Fibroblast of mammary gland (primary cell): ENCODE measurements around the gene AKAP10.
"Not testable (repeated sequence)": the region's sequence is repeated elsewhere in the genome, so short reads cannot be mapped to it uniquely, and the experiment has no call there.

Experiments used
- DNase-seq: peaks from one replicate; pipeline ENCODE4 v3.0.0-alpha.2; 2010; ENCODE audit warnings: low read depth
- H3K4me3 ChIP-seq: 2 replicates; pipeline ENCODE4 v1.5.1; 2011; ENCODE audit warnings: low read depth, mild to moderate bottlenecking, low read length, moderate library complexity; ENCODE audit not compliant: control insufficient read depth
- TF ChIP-seq, protein P1 (sequence below): conservative IDR thresholded peaks from 2 replicates; pipeline ENCODE4 v1.5.1; 2011; ENCODE audit warnings: low read depth, low read length, inconsistent platforms; ENCODE audit not compliant: control insufficient read depth, insufficient read depth

The AKAP10 gene, protein sequence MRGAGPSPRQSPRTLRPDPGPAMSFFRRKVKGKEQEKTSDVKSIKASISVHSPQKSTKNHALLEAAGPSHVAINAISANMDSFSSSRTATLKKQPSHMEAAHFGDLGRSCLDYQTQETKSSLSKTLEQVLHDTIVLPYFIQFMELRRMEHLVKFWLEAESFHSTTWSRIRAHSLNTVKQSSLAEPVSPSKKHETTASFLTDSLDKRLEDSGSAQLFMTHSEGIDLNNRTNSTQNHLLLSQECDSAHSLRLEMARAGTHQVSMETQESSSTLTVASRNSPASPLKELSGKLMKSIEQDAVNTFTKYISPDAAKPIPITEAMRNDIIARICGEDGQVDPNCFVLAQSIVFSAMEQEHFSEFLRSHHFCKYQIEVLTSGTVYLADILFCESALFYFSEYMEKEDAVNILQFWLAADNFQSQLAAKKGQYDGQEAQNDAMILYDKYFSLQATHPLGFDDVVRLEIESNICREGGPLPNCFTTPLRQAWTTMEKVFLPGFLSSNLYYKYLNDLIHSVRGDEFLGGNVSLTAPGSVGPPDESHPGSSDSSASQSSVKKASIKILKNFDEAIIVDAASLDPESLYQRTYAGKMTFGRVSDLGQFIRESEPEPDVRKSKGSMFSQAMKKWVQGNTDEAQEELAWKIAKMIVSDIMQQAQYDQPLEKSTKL

DNA sequence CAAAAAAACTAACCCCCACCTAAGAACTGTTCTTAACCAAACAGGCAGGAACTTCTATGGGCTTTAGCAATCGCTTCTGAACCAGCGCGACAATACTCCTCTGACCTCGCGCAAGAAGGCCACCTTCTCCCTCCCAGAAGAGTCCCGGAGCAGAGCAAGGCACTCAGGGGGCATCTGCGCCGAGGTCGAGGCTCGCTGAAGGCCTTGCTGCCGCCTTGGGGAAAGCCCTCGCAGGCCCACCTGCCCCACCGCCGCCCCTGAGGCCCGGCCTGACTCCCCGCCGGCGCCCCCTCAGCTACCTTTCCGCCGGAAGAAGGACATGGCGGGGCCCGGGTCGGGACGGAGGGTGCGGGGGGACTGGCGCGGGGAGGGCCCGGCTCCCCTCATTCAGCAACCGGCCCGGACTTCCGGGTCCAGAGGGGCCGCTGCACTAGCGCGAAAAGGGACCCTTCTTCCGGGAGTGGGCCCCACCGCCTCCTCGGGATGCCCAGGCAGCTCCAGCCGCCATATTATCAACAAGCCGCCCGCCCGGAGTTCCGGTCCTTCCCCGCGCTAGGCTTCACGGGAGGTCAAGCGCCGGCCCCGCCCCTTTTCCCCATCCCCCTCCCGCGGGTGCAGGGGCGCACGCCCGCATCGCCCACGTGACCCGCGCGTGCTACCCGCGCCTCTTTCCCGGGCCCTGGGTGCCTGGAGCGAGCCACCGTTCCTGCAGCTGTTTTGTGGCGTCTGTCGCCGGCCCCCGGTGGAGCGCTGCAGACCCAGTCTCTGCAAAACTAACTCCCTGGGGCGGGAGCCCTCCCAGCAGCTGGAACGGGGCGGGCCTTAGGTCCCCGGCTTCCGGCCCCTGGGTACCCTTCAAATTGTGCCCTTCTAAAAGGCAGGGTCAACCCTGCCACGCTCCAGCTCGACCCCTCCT, at the start of gene AKAP10:
TSS of gene AKAP10 (minus strand) at position 536 of the 916 bp plus-strand sequence. CDS start at position 387, 149 bp downstream.
- TF ChIP-seq, protein P1, sequence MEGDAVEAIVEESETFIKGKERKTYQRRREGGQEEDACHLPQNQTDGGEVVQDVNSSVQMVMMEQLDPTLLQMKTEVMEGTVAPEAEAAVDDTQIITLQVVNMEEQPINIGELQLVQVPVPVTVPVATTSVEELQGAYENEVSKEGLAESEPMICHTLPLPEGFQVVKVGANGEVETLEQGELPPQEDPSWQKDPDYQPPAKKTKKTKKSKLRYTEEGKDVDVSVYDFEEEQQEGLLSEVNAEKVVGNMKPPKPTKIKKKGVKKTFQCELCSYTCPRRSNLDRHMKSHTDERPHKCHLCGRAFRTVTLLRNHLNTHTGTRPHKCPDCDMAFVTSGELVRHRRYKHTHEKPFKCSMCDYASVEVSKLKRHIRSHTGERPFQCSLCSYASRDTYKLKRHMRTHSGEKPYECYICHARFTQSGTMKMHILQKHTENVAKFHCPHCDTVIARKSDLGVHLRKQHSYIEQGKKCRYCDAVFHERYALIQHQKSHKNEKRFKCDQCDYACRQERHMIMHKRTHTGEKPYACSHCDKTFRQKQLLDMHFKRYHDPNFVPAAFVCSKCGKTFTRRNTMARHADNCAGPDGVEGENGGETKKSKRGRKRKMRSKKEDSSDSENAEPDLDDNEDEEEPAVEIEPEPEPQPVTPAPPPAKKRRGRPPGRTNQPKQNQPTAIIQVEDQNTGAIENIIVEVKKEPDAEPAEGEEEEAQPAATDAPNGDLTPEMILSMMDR: no peak
- peak; percentile 72 for DNase-seq
- peak within 1 kb of the TSS; percentile 73 for H3K4me3 ChIP-seq

DNA sequence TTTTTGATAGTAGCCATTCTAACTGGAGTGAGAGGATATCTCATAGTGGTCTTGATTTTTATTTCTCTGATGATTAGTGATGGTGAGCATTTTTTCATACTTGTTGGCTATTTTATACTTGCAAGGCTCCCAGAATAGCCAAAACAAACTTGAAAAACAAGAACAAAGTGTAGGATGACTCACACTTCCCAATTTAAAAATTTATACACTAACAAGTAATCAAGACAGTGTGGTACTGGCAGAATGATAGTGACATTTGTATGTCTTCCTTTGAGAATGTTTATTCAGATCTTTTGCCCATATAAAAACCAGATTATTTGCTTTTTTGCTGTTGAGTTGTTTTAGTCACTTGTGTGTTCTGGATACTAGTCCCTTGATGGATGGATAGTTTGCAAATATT, 49.3 kb upstream of the AKAP10 start:
- TF ChIP-seq, protein P1: no peak
- DNase-seq: peak; percentile 44
- H3K4me3 ChIP-seq: no peak overlapping the region

DNA sequence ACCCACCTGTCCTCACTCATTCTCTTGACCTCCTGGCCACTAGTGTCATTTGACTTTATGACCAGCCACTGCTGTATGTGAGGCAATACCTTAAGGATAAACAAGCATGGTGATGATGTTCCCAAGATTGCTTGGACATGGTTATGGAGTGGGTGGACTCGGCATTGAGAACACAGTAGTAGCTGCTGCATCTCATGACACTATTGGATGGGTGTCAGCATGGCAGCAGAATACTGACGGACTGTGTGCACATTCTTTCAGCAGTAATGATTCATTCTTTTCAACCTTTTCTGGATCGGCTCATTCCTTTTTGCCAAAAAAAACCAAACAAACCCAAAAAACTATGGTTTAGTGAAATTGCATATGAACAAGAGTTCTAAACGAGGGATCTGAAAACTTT, 45.1 kb upstream of the AKAP10 start:
- TF ChIP-seq, protein P1: no peak
- no peak overlapping the region for H3K4me3 ChIP-seq
- DNase-seq: peak; percentile 66

DNA sequence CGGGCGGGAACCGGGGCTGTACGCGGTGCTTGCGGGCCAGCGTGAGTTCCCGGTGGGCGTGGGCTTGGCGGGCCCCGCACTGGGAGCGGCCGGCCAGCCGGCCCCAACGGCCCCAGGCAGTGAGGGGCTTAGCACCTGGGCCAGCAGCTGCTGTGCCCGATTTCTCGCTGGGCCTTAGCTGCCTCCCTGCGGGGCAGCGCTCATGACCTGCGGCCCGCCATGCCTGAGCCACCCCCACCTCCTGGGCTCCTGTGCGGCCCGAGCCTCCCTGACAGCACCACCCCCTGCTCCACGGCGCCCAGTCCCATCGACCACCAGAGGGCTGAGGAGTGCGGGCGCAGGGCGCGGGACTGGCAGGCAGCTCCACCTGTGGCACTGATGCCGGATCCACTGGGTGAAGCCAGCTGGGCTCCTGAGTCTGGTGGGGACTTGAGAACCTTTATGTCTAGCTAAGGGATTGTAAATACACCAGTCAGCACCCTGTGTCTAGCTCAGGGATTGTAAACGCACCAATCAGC, 38.9 kb upstream of the AKAP10 start:
- not testable (repeated sequence) for DNase-seq, H3K4me3 ChIP-seq

DNA sequence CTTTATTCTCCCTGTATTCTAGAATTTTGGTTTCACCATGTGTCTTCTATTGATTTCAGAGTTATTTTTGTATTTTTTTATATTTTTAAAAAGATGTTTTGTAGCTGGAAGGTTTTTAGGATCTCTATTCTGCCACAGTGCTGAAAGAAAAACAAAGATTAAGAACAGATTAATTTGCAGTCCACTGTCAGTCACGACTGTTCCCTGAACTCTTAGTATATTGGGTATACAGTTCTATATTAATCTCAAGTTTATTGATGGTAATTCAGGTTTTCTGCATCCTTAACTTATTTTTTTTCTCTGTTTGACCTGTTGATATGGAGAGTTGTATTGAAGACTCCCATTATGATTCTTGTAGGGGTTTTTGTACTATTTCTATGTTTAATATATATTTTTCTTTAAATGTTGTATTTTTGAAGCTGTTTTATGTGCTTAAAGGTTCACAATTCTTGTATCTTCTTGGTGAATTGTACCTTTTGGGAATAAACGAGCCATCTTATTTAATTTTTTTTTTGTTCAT, 34.4 kb upstream of the AKAP10 start:
- TF ChIP-seq, protein P1: no peak
- H3K4me3 ChIP-seq: no peak overlapping the region
- no peak for DNase-seq

DNA sequence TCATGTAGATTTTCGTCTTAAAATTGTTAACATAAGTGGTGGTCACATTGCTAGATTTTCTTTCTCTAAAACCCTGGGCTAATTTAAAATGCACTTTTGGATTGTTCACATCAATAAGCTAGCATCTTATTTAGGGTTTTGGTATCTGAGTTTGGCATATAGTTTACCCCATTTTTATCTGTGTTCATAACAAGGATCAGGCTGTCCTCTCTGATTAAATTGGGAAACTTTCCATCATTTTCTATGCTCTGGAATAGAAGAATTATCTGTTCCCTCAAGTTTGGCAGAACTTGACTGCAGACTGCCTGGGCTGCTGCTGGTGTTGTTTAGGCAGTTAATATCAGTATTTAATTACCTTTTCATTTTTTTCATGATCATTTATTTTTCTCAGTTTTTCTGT, 33.3 kb upstream of the AKAP10 start:
- TF ChIP-seq, protein P1: no peak
- H3K4me3 ChIP-seq: no peak overlapping the region
- no peak for DNase-seq
